K562 (cell line): ENCODE measurements around the gene MAST1. TPM values are rescaled to one million over a fixed set of nuclear protein-coding genes. Genes with fewer than 3 reads are reported as not detected.
A peak's percentile ranks its signal among the peaks of the same experiment; 100 is the strongest.

ENCODE experiments used
- CBFA2T3 ChIP-seq: fragments of 450-650 bp; IDR thresholded peaks from 2 replicates; pipeline ENCODE4 v1.6.1; 2017
- CREM ChIP-seq: IDR thresholded peaks from 2 replicates; pipeline ENCODE4 v1.6.1; 2014; ENCODE audit warnings: antibody characterized with exemption, low read depth
- FUS ChIP-seq: fragments of 200-400 bp; formaldehyde crosslinking; optimal IDR thresholded peaks from 2 replicates; pipeline ENCODE3; 2017; ENCODE audit warnings: low read depth, low read length
- HNRNPL ChIP-seq: fragments of 200-400 bp; formaldehyde crosslinking; IDR thresholded peaks from 2 replicates; pipeline ENCODE4 v1.6.1; 2017; ENCODE audit warnings: low read depth, mild to moderate bottlenecking, low read length
- NR2F6 ChIP-seq: fragments of 450-650 bp; formaldehyde crosslinking; IDR thresholded peaks from 2 replicates; pipeline ENCODE4 v1.4.0; 2020; ENCODE audit warnings: mild to moderate bottlenecking
- NR4A1 ChIP-seq, 2 experiments: fragments of 250-450 bp in 1 of 2; fragments of 450-650 bp in 1 of 2; sonication (Bioruptor Pico) in 1 of 2; IDR thresholded peaks; 2 replicates each; pipeline versions ENCODE4 v1.4.0 to v1.6.1; 2016 to 2020; ENCODE audit warnings: mild to moderate bottlenecking in 2 of 2, missing compliant biosample characterization in 1 of 2, missing genetic modification characterization in 1 of 2, moderate library complexity in 1 of 2
- RAD21 ChIP-seq, 2 experiments: fragments of 250-450 bp in 1 of 2; fragments of 450-650 bp in 1 of 2; sonication (Bioruptor Pico) in 1 of 2; formaldehyde crosslinking in 1 of 2; IDR thresholded peaks in 1 of 2; conservative IDR thresholded peaks in 1 of 2; 2 replicates each; pipeline versions ENCODE4 v1.4.0 to v1.8.0; 2020 to 2022; ENCODE audit warnings: mild to moderate bottlenecking in 2 of 2, moderate library complexity in 1 of 2
- TEAD2 ChIP-seq: fragments of 450-650 bp; IDR thresholded peaks from 2 replicates; pipeline ENCODE4 v1.6.1; 2016; ENCODE audit warnings: missing genetic modification characterization, control low read depth, missing compliant biosample characterization
- ZKSCAN8 ChIP-seq: fragments of 200-800 bp; sonication (Bioruptor generic); IDR thresholded peaks from 2 replicates; pipeline ENCODE4 v1.6.1; 2016; ENCODE audit warnings: missing genetic modification characterization, missing compliant biosample characterization
- ZNF316 ChIP-seq: fragments of 450-650 bp; IDR thresholded peaks from 2 replicates; pipeline ENCODE4 v1.6.1; 2016
- ZNF583 ChIP-seq: fragments of 250-450 bp; sonication (Bioruptor Pico); IDR thresholded peaks from 2 replicates; pipeline ENCODE4 v1.4.0; 2020
- polyA plus RNA-seq, 8 experiments: library from polyadenylated mRNA; depleted of rRNA in 4 of 8; stranded (reverse) in 5 of 8; unstranded in 3 of 8; fragments of >200 nt; fragmentation: Nextera tagmentation in 2 of 8; fragmentation: Illumina TruSeq in 1 of 8; extraction: Ambion mirVana in 2 of 8; extraction: Trizol in 1 of 8; gene quantifications; 2 replicates each; pipeline versions ENCODE4 v1.2.1 to v1.2.3, GENCODE V29; 2011 to 2014; ENCODE audit warnings: inconsistent platforms in 1 of 8, missing spikeins in 1 of 8
- total RNA-seq, 7 experiments: library from RNA; depleted of rRNA in 6 of 7; stranded (reverse); fragments of >200 nt in 6 of 7; fragmentation: Illumina TruSeq in 2 of 7; extraction: Trizol in 2 of 7; gene quantifications; 2 replicates each; pipeline versions ENCODE4 v1.2.1 to v1.2.3, GENCODE V29; 2011 to 2021; ENCODE audit warnings: low replicate concordance in 1 of 7
- TF ChIP-seq, protein P1 (sequence below): fragments of 450-650 bp; IDR thresholded peaks from 2 replicates; pipeline ENCODE4 v1.6.1; 2016; ENCODE audit warnings: antibody characterized with exemption
- TF ChIP-seq, protein P2 (sequence below): fragments of 150-350 bp; IDR thresholded peaks from 2 replicates; pipeline ENCODE4 v1.6.1; 2014; ENCODE audit warnings: low read depth, mild to moderate bottlenecking, low read length, borderline replicate concordance
- TF ChIP-seq, protein P3 (sequence below): fragments of 450-650 bp; IDR thresholded peaks from 2 replicates; pipeline ENCODE4 v1.7.1; 2018; ENCODE audit warnings: mild to moderate bottlenecking, low read depth; ENCODE audit not compliant: partially characterized antibody
- TF ChIP-seq, protein P4 (sequence below): fragments of 450-650 bp; formaldehyde crosslinking; IDR thresholded peaks from 2 replicates; pipeline ENCODE4 v1.4.0; 2020; ENCODE audit warnings: mild to moderate bottlenecking, moderate library complexity

The MAST1 gene
- total and polyA plus RNA-seq, 9 of the 15 experiments (the other 6 are each of a cell fraction or from before 2014, with no cell fraction given), result 0.48 to 10.3 (median 3.9) TPM

DNA sequence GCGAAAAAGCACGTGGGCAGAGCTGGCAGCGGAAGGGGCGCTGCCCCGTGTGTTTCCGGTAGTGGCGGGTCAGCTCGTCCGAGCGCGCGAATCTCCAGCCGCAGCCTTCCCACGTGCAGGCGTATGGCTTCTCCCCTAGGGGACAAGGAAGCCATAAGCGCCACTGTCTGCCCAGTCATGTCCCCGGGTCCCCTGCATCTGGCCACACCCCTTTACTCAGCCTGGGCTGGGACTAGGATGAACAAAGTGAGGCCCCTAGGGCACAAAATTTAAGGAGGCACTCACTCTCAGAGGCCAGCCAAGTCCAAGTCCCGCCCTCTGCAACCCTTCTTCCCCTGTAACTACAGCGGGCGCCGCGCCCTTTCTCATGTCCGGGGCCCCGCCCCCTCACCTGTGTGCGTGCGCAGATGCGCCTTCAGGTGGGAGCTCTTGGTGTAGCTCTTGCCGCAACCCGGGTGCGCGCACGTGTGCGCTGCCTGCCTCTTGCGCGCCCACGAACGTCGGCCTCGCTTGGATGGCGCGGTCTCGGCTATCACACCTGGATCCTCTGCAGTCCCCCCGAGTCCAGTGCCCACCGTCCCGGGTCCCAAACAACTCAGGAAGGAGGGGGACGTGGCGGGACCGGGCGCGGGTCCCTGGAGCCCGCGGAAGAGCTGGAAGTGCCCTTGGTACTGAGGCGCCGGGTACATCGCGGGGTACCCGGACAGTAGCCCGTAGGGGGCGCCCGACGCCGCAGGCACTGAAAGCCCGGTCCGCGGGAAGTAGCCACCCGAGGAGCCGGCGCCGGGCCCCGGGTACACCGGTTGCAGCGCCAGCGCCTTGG lies 46.8 kb downstream of the MAST1 start (continued):
- TF ChIP-seq, protein P1, sequence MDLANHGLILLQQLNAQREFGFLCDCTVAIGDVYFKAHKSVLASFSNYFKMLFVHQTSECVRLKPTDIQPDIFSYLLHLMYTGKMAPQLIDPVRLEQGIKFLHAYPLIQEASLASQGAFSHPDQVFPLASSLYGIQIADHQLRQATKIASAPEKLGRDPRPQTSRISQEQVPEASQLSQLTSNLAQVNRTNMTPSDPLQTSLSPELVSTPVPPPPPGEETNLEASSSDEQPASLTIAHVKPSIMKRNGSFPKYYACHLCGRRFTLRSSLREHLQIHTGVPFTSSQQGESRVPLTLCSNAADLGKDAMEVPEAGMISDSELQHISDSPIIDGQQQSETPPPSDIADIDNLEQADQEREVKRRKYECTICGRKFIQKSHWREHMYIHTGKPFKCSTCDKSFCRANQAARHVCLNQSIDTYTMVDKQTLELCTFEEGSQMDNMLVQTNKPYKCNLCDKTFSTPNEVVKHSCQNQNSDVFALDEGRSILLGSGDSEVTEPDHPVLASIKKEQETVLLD, result peak; percentile 88
- TF ChIP-seq CREM, result peak; percentile 58
- TF ChIP-seq FUS, result no peak
- TF ChIP-seq, protein P2, sequence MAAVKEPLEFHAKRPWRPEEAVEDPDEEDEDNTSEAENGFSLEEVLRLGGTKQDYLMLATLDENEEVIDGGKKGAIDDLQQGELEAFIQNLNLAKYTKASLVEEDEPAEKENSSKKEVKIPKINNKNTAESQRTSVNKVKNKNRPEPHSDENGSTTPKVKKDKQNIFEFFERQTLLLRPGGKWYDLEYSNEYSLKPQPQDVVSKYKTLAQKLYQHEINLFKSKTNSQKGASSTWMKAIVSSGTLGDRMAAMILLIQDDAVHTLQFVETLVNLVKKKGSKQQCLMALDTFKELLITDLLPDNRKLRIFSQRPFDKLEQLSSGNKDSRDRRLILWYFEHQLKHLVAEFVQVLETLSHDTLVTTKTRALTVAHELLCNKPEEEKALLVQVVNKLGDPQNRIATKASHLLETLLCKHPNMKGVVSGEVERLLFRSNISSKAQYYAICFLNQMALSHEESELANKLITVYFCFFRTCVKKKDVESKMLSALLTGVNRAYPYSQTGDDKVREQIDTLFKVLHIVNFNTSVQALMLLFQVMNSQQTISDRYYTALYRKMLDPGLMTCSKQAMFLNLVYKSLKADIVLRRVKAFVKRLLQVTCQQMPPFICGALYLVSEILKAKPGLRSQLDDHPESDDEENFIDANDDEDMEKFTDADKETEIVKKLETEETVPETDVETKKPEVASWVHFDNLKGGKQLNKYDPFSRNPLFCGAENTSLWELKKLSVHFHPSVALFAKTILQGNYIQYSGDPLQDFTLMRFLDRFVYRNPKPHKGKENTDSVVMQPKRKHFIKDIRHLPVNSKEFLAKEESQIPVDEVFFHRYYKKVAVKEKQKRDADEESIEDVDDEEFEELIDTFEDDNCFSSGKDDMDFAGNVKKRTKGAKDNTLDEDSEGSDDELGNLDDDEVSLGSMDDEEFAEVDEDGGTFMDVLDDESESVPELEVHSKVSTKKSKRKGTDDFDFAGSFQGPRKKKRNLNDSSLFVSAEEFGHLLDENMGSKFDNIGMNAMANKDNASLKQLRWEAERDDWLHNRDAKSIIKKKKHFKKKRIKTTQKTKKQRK, result no peak
- TF ChIP-seq NR4A1 (CRISPR knock-in tag; IDR thresholded peaks at IDR 0.05), result peak; percentile 91
- TF ChIP-seq NR4A1 (tag; IDR thresholded peaks at IDR 0.05), result no peak
- TF ChIP-seq, protein P3, sequence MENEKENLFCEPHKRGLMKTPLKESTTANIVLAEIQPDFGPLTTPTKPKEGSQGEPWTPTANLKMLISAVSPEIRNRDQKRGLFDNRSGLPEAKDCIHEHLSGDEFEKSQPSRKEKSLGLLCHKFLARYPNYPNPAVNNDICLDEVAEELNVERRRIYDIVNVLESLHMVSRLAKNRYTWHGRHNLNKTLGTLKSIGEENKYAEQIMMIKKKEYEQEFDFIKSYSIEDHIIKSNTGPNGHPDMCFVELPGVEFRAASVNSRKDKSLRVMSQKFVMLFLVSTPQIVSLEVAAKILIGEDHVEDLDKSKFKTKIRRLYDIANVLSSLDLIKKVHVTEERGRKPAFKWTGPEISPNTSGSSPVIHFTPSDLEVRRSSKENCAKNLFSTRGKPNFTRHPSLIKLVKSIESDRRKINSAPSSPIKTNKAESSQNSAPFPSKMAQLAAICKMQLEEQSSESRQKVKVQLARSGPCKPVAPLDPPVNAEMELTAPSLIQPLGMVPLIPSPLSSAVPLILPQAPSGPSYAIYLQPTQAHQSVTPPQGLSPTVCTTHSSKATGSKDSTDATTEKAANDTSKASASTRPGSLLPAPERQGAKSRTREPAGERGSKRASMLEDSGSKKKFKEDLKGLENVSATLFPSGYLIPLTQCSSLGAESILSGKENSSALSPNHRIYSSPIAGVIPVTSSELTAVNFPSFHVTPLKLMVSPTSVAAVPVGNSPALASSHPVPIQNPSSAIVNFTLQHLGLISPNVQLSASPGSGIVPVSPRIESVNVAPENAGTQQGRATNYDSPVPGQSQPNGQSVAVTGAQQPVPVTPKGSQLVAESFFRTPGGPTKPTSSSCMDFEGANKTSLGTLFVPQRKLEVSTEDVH, result peak; percentile 50
- peak; percentile 94 for TF ChIP-seq HNRNPL
- 0 out of 2 replicates have a peak, but pooled peaks have one; percentile 4 for TF ChIP-seq NR2F6 (CRISPR knock-in tag)
- TF ChIP-seq, protein P4, sequence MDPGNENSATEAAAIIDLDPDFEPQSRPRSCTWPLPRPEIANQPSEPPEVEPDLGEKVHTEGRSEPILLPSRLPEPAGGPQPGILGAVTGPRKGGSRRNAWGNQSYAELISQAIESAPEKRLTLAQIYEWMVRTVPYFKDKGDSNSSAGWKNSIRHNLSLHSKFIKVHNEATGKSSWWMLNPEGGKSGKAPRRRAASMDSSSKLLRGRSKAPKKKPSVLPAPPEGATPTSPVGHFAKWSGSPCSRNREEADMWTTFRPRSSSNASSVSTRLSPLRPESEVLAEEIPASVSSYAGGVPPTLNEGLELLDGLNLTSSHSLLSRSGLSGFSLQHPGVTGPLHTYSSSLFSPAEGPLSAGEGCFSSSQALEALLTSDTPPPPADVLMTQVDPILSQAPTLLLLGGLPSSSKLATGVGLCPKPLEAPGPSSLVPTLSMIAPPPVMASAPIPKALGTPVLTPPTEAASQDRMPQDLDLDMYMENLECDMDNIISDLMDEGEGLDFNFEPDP, result no peak
- TF ChIP-seq RAD21 (CRISPR knock-in tag; conservative IDR thresholded peaks at IDR 0.05 in 1 of 2, IDR thresholded peaks at IDR 0.05 in 1 of 2), result peak; percentile 63 to 64
- peak; percentile 71; the same call in 1 of the 2 replicates for TF ChIP-seq ZKSCAN8 (CRISPR knock-in tag)
- peak; percentile 43; the same call in 1 of the 2 replicates for TF ChIP-seq CBFA2T3
- TF ChIP-seq ZNF583 (CRISPR knock-in tag), result no peak
- peak; percentile 24; the same call in 1 of the 2 replicates for TF ChIP-seq ZNF316
- no peak for TF ChIP-seq TEAD2 (tag)
